HEK293 (cell line): Measurements from ENCODE around the gene FOXL2NB.

Experiments
- GLI4 ChIP-seq: fragments of 450-650 bp; formaldehyde crosslinking; IDR thresholded peaks from 2 replicates; pipeline ENCODE4 v1.5.1; 2016; ENCODE audit warnings: missing biosample characterization, missing genetic modification characterization
- YY1 ChIP-seq: fragments of 450-650 bp; formaldehyde crosslinking; IDR thresholded peaks from 2 replicates; pipeline ENCODE4 v1.5.1; 2018; ENCODE audit warnings: missing biosample characterization, missing genetic modification characterization
- ZNF48 ChIP-seq: fragments of 450-650 bp; formaldehyde crosslinking; IDR thresholded peaks from 2 replicates; pipeline ENCODE4 v1.5.1; 2016; ENCODE audit warnings: missing biosample characterization, missing genetic modification characterization
- ZNF510 ChIP-seq: fragments of 450-650 bp; formaldehyde crosslinking; IDR thresholded peaks from 2 replicates; pipeline ENCODE4 v1.5.1; 2018; ENCODE audit warnings: mild to moderate bottlenecking, missing genetic modification characterization, missing biosample characterization; ENCODE audit not compliant: insufficient replicate concordance
- ZNF629 ChIP-seq: fragments of 450-650 bp; formaldehyde crosslinking; IDR thresholded peaks from 2 replicates; pipeline ENCODE4 v1.5.1; 2017; ENCODE audit warnings: missing biosample characterization, missing genetic modification characterization
- ZXDB ChIP-seq: fragments of 450-650 bp; formaldehyde crosslinking; IDR thresholded peaks from 2 replicates; pipeline ENCODE4 v1.5.1; 2016; ENCODE audit warnings: missing biosample characterization, missing genetic modification characterization
- TF ChIP-seq, protein P1 (sequence below): fragments of 450-650 bp; formaldehyde crosslinking; IDR thresholded peaks from 2 replicates; pipeline ENCODE4 v1.5.1; 2016; ENCODE audit warnings: missing biosample characterization, missing genetic modification characterization

DNA sequence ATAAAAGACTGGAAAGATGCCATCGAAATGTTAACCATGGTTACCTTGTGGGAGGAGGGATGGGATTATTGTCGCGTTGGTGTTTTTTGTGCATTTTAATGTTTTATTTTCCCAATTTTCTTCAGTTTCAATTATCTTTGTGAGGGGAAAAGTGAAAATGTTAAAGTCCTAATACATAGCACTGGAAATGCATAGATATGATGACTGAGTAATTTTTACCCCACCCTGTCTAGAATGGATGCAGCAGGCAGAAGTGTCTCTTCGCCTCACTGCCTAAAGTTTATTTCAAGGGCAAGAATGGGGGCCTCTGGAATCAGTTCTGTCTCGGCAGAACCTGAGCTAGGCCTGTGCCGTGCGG, 11.5 kb upstream of the FOXL2NB start:
- TF ChIP-seq YY1 (tag by site-specific recombination) (no peak), ZNF629 (no peak), ZNF510 (tag by site-specific recombination) (no peak), GLI4 (tag by site-specific recombination) (no peak), ZXDB (tag by site-specific recombination) (no peak), ZNF48 (tag by site-specific recombination) (no peak)
- TF ChIP-seq, protein P1, sequence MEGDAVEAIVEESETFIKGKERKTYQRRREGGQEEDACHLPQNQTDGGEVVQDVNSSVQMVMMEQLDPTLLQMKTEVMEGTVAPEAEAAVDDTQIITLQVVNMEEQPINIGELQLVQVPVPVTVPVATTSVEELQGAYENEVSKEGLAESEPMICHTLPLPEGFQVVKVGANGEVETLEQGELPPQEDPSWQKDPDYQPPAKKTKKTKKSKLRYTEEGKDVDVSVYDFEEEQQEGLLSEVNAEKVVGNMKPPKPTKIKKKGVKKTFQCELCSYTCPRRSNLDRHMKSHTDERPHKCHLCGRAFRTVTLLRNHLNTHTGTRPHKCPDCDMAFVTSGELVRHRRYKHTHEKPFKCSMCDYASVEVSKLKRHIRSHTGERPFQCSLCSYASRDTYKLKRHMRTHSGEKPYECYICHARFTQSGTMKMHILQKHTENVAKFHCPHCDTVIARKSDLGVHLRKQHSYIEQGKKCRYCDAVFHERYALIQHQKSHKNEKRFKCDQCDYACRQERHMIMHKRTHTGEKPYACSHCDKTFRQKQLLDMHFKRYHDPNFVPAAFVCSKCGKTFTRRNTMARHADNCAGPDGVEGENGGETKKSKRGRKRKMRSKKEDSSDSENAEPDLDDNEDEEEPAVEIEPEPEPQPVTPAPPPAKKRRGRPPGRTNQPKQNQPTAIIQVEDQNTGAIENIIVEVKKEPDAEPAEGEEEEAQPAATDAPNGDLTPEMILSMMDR (tag by site-specific recombination), result no peak
